ENCODE measurements around the gene FAM236C. TPM values are rescaled to one million over a fixed set of nuclear protein-coding genes. Genes with fewer than 3 reads are reported as not detected.
"Not testable (repeated sequence)": the region's sequence is repeated elsewhere in the genome, so short reads cannot be mapped to it uniquely, and the experiment has no call there.

The FAM236C gene
- total RNA-seq = not detected in 2 replicates

- not testable (repeated sequence) for DNase-seq (ENCODE audit: low read depth); H3K4me3 ChIP-seq (ENCODE audit: low read depth, low read length)
Measured at GRCh38 chrX:72912315-72912714, at the start of gene FAM236C. FAM236C (plus strand) TSS chrX:72912615; CDS start chrX:72912715, 100 bp downstream.

GRCh38 chrX:72882898-72883297 lies 29.5 kb upstream of the FAM236C start:
- not testable (repeated sequence) for H3K4me3 ChIP-seq (ENCODE audit: low read depth, low read length); DNase-seq (ENCODE audit: low read depth)

GRCh38 chrX:72889740-72890139 lies 22.7 kb upstream of the FAM236C start:
- not testable (repeated sequence) for H3K4me3 ChIP-seq (ENCODE audit: low read depth, low read length); DNase-seq (ENCODE audit: low read depth)

- not testable (repeated sequence) for H3K4me3 ChIP-seq (ENCODE audit: low read depth, low read length); DNase-seq (ENCODE audit: low read depth)
Measured at GRCh38 chrX:72916096-72916495, 3.7 kb downstream of the FAM236C start.

DNA sequence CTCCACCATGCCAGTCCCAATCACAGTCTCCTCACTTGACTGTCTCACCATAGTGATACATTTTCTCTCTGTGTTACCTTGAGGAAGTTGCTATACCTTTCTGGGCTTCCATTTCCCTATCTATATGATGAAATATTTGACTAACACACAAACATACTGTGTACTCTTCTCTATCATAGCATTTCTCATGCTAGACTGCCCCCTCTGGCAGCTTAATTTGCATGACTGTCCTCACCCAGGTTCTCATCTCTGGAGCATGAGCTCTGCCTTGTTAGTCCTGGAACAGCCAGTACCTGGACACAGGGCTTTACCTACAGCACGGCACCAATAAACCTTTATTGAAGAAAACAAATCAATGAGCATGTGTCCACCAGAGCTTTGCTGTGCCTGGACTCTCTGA lies 19.9 kb downstream of the FAM236C start:
- H3K4me3 ChIP-seq (ENCODE audit: low read depth, low read length); DNase-seq (ENCODE audit: low read depth): not testable (repeated sequence)

DNA sequence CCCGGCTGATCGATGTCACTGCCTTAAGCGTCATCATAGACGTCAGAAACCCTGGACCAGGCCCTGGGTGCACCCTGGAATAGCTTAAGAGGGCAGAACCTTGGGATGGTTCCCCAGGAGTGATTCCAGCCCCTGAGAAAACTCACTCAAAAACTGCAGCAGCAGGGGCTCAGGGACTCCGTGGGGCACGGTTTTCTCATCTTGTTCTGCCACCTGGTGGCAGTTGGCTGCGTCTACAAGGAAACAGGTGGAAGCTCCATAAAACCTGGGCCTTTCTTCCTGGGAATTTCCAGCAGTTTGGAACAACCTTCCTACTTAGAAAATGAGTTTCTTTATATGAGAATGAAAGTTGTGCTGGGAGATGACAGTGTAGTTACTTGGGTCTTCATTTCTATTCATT lies 24.0 kb downstream of the FAM236C start:
- DNase-seq (ENCODE audit: low read depth) = not testable (repeated sequence)

DNA sequence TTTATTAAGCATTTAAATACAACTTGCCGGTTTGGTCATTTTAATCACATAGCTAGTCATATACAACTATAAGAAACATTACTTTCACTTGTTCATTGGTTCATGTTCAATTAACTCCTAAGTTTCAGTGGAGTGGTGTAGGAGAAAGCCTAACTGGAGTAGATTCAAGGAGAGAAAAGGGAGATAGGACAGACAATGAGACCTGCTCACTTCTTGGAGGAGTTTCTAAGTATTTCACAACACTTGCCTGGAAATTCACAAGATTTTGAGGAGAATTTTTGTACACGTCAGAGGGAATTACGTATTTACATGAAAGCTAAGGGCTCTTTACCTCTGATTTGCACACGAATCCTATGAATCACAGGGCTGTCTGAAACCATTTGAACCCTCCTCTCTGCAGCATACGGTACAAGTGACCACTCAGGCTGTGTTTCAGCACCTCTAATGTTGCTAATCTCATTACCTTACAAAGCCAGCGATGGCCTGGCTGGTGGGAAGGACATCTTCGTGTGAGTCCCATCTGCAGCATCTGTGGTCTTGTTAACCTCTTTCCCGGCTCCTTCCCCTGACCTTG lies 24.6 kb downstream of the FAM236C start:
- H3K4me3 ChIP-seq (ENCODE audit: low read depth, low read length); DNase-seq (ENCODE audit: low read depth): not testable (repeated sequence)

More for the DNA sequence above, 24.0 kb downstream of the FAM236C start:
- H3K4me3 ChIP-seq (ENCODE audit: low read depth, low read length) = not testable (repeated sequence)

- DNase-seq (ENCODE audit: low read depth); H3K4me3 ChIP-seq (ENCODE audit: low read depth, low read length): not testable (repeated sequence)
Measured at GRCh38 chrX:72937906-72938305, 25.5 kb downstream of the FAM236C start, which contains the start of gene FAM236A. FAM236A (plus strand) TSS chrX:72938206; CDS start chrX:72938263, 57 bp downstream.

- not testable (repeated sequence) for DNase-seq (ENCODE audit: low read depth); H3K4me3 ChIP-seq (ENCODE audit: low read depth, low read length)
Measured at GRCh38 chrX:72942272-72942671, 29.9 kb downstream of the FAM236C start.

GRCh38 chrX:72943035-72943818 lies 30.8 kb downstream of the FAM236C start:
- H3K4me3 ChIP-seq (ENCODE audit: low read depth, low read length); DNase-seq (ENCODE audit: low read depth): not testable (repeated sequence)

GRCh38 chrX:72943819-72944169 lies 31.4 kb downstream of the FAM236C start, which contains the start of gene DMRTC1:
DMRTC1 (minus strand) TSS chrX:72943837; CDS start chrX:72875694, 68,143 bp downstream.
- not testable (repeated sequence) for DNase-seq (ENCODE audit: low read depth); H3K4me3 ChIP-seq (ENCODE audit: low read depth, low read length)

GRCh38 chrX:72959971-72960370 lies 47.6 kb downstream of the FAM236C start:
- not testable (repeated sequence) for H3K4me3 ChIP-seq (ENCODE audit: low read depth, low read length); DNase-seq (ENCODE audit: low read depth)

Other genes starting within 250 kb of the FAM236C start
- 5.5 and 8.6 TPM in 2 replicates for gene PHKA1, start 198.3 kb upstream of the FAM236C start, total RNA-seq
- not detected in 2 replicates for gene DMRTC1B, start 135.7 kb upstream of the FAM236C start, total RNA-seq
- not detected in 2 replicates for gene FAM236B, start 130.0 kb upstream of the FAM236C start, total RNA-seq
- not detected in 2 replicates for gene FAM236D, start 104.4 kb upstream of the FAM236C start, total RNA-seq
- gene FAM236A, start 25.6 kb downstream of the FAM236C start, total RNA-seq = not detected in 2 replicates
- not detected in 2 replicates for gene DMRTC1, start 31.2 kb downstream of the FAM236C start, total RNA-seq
- gene PABPC1L2B, start 90.3 kb downstream of the FAM236C start, total RNA-seq = not detected in 2 replicates
- gene PABPC1L2A, start 166.9 kb downstream of the FAM236C start, total RNA-seq = not detected in 2 replicates

Measured in epithelial cell of proximal tubule (primary cell).